GM18951 (cell line): ENCODE measurements around the gene THRB.

Experiments
- POLR2A ChIP-seq: IDR thresholded peaks from 4 replicates; pipeline ENCODE4 v1.6.1; 2011; ENCODE audit warnings: mild to moderate bottlenecking; ENCODE audit not compliant: insufficient read length, insufficient read depth; ENCODE audit errors: extremely low read depth
- in situ Hi-C: fragments of 300-500 bp; cut with MboI; formaldehyde crosslinking; loops from one replicate; pipeline ENCODE4 v1.12.0; 2022; ENCODE audit warnings: low sequenced_read_pairs, mixed read lengths, inconsistent platforms; ENCODE audit not compliant: unreplicated experiment

THRB gene

DNA sequence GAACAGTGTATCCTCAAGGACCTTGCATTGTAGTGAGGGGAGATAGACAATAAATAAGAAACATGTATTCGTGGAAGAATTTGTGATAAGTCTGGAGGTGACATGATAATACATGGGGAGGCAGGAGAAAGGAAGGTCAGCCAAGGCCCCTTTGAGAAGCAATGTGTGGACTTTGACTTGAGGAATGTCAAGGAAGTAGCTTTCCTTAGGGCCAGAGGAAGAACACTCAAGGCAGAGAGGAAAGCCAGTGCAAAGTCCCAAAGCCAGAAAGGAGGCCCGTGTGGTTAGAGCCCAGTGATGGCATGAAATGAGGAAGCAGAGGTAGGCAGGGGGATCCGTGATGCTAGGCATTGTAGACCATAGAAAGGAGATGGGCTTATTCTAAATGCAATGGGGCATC lies 357.3 kb downstream of the THRB start:
- in situ Hi-C loops = no loop called here
- TF ChIP-seq POLR2A = no peak

DNA sequence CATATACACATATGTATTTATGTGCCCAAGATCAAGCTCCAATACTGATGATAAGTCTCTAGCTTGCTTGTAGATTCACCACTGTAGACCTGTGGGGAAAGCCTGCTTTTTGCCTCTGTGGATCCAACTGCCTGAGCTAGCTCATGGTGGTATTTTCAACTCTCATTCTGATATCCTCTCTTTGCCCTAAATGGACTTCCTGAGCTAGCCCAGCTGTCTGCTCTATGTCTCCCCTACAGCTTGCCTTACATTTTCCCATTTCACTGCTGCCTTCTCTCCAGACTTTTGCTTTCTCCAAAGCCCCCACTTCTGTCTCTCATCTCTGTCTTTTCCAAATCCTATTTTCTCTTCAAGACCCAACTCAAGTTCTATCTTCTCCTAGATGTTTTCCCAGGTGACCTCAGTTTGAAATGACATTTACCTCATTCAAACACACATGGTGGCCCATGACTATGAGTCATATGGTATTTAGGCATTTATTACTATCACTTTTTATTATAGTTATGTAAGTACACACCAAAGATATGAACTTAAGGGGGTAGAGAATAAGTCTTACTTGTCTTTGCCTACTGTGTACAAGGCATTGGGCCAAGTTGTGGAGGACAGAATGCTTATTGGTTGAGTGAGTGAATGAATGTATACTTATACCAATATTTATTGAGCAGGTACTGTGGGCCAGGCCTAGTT lies 357.9 kb downstream of the THRB start:
- in situ Hi-C loops = no loop called here
- no peak for TF ChIP-seq POLR2A

DNA sequence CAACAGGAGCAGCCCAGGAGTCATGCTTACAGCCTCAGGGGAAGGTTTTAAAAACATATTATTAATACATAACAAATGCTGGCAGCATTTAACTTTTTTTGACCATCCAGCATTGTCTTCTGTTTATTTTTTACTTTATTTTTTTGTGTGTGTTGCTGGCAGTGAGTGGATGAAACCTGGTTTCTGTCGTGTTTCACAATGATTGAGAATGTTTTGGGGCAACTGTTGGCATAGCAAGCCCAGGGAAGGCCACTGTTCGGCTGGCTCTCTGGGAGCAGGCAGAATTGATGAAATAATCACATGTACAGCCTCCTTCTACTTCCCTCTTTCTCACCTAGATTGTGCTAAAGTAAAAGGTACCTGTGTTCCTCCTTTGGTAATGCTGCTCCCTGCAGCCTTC lies 359.4 kb downstream of the THRB start:
- TF ChIP-seq POLR2A = no peak
- in situ Hi-C loops = no loop called here

GRCh38 chr3:24133942-24134341 lies 360.7 kb downstream of the THRB start:
- in situ Hi-C loops = no loop called here
- no peak for TF ChIP-seq POLR2A

DNA sequence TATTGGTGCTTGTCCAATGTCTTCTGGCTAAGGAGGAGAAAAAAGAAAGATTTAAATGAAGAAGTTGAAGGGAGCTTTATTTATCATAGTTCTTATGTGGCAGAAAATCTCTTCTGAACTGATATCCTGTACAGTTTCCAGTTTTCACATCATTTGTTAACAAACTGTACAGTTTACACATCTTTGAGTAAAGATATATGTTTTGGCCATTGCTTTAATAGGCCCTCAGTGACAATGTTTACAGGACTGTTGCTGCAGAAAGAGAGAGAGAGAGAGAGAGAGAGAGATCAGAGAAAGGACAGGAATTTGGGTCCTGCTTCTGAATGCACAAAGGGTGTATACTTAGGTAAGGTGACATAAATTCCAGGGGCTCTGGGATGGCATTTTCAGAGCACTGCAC lies 361.2 kb downstream of the THRB start:
- TF ChIP-seq POLR2A = no peak
- in situ Hi-C loops = no loop called here

GRCh38 chr3:24129549-24129948 lies 365.1 kb downstream of the THRB start:
- in situ Hi-C loops = no loop called here

DNA sequence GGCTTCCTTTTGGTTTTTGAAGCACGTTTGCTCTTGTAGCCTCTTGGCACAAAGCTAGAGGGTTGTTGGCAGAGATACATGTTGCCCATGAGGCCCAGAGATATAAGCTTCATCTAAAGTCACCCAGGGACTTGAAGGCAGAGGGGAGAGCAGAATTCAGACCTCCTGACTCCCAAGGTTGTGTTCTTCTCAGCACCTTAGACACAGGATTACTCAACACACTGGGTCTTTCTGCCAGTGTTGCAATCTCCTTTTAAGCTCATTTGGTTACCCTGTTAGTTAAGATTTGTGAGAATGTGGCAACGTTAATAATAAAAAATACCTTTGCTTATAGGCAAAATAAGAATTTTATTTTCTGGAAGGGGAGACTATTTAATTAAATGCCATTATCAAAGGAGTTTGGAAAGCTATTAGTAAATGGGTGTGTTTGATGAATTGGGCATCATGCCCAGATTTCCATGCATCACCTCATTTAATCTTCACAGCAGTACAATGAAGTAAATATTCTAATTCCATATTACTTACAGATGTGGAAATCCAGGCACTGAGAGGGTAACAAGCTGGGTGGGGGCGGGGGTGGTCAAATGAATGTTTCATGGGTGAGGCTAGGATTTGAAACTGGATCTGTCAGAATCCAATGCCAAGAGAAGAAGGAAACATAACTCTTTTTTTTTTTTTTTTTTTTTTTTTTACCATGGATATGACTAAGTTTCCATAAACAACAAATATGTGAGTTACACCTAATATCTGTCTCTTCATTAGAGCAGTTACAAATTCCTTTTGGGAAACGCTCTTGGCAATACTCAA lies 366.2 kb downstream of the THRB start:
- no peak for TF ChIP-seq POLR2A
- in situ Hi-C loops = no loop called here

More at GRCh38 chr3:24129549-24129948, 365.1 kb downstream of the THRB start:
- TF ChIP-seq POLR2A = no peak

DNA sequence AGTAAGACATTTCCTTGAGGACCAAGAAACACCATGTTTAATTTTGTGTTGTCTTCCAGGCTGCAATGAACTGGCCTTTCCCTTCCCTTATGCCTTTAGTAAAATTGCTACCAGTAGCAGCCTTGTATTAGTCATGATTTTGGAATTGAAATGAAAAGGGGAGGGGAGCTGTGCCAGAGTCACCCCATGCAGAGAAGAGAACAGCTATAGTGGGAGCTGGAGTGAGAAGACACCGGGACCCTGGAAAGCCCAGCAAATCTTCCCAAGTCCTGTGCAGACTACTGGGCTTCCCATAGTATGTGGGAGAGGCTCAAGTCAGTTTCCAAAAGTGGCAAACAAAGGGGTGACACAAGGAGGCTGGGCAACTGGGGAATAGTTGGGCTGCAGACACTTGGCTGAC lies 371.1 kb downstream of the THRB start:
- TF ChIP-seq POLR2A = no peak
- in situ Hi-C loops = no loop called here

DNA sequence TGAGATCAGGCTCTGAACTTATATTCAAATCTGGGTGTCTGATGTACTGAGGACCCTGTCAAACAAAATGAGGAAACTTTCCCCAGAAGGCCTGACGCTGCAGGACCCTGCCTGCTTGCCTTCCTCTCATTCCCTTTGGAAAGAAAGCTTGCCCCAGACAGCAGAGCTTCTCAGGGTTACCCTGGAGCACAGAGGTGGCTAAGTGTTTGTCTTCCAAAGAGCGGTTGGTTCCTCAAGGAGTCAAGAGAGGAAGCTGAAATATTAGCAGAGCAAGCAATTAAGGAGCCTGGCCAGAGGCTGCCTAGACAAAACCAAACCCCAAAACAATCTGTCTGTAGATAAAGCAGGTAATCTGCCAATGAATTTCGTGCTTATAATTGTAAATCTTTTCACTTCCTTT lies 374.2 kb downstream of the THRB start:
- in situ Hi-C loops = no loop called here
- no peak for TF ChIP-seq POLR2A

GRCh38 chr3:24119321-24119751 lies 375.3 kb downstream of the THRB start:
- no peak for TF ChIP-seq POLR2A
- in situ Hi-C loops = no loop called here

GRCh38 chr3:24117508-24117907 lies 377.1 kb downstream of the THRB start:
- no peak for TF ChIP-seq POLR2A
- in situ Hi-C loops = no loop called here

GRCh38 chr3:24111711-24112110 lies 382.9 kb downstream of the THRB start:
- in situ Hi-C loops = no loop called here

DNA sequence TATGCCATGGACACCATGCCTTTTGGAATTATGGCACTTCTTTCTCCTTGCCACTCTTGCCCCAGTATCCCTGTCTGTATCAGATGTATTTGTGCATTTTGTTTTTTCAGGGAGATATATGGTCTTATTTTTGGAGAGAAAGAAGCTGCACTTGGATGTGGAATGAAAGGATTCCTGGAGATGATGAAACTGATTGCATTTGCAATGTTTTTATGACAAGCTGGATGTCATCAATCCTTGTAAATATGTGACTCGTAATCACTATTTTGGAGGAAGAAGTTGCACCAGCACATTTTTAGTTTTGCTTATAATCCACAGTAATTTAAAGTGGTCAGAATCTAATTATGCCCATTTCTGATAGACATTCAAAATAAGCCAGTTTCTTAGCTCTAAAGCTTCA lies 384.6 kb downstream of the THRB start:
- in situ Hi-C loops = no loop called here
- TF ChIP-seq POLR2A = no peak

More at GRCh38 chr3:24111711-24112110, 382.9 kb downstream of the THRB start:
- no peak for TF ChIP-seq POLR2A

DNA sequence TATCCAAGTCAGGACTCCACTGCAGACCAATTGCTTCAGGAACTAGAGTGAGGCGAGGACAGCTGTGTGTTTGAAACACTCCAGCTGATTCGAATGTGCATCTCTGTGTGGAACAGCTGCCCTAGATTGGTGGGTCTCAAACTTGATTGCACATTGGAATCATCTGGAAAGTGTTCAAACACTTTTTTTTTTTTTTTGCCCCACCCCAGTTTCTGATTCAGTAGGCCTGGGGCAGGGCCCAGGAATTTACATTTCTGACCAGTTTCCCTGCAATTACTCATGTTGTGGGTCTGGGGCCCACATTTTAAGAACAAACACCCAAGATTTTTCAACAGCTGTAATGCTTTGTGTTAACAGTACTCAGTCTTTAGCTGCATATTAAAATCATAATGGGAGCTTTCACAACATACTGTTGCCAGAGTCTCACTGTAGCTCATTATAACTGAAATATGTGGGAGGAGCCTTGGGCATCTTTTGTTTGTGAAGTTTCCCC lies 392.9 kb downstream of the THRB start:
- in situ Hi-C loops = no loop called here
- TF ChIP-seq POLR2A = no peak
